GM19035 (cell line): ENCODE data around the gene STOM.

Experiments
- ATAC-seq: cut with Tn5 transposase; IDR thresholded peaks from one replicate; pipeline ENCODE4 v1.9.1; 2021; ENCODE audit not compliant: unreplicated experiment

Gene STOM

DNA sequence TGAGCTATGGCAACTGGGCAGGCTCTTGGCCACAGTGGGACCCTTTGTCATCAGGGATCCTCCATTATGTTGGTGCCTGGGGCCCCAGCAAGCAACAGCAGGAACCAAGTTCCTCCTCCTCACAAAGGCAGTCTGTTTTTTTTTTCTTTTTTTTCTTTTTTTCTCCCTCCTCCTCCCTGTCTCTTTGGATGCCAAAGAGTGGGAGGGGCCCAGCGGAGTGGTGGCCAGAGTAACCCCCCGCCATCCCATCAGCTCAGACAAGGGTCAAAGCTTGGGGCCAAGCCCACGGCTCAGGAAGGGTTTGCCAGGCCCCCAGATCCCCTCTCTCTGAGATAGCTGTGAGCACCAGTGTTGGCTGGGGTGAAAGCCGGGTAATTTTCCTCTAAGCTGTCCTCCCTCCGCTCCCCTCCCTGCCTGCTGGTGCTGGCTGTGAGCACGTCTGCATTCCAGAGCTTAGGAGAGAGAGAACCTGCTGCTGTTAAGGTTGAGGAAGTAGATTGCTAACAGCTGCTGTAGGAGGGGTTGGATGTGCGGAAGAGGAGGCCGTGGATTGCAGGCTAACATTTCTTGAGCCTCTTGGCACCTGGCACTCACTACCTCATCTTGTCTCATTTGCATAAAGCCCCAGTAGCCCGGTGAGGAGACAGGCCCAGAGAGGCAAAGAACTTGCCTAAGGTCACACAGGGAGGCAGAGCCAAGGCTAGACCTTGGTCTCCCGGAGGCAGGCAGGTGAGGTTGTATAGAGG lies 80.9 kb downstream of the STOM start:
- no peak for ATAC-seq
